SK-N-SH (cell line): ENCODE data around the gene MAP1B. TPM values are rescaled to one million over a fixed set of nuclear protein-coding genes. Genes with fewer than 3 reads are reported as not detected.

Experiments used
- CTCF ChIA-PET: fragments of 300-600, 350-600 bp; formaldehyde crosslinking; extraction: SDS; loops from one replicate; lab custom pipeline; 2021; lab: Yijun Ruan, JAX
- POLR2A ChIA-PET: fragments of 350-600 bp; sonication (Branson Sonifier 250); formaldehyde crosslinking; extraction: SDS; loops from one replicate; lab custom pipeline; 2020; ENCODE audit warnings: antibody characterized with exemption, inconsistent platforms; lab: Yijun Ruan, JAX
- DNase-seq: peaks from one replicate; pipeline ENCODE4 v3.0.0; 2012
- H2AFZ ChIP-seq: fragments of 200-600 bp; sonication (generic); 2 replicates; pipeline ENCODE4 v1.8.1; 2016; ENCODE audit warnings: antibody characterized with exemption, mild to moderate bottlenecking, low read depth
- H3F3A ChIP-seq: fragments of 200-600 bp; sonication (generic); replicated peaks from 2 replicates; pipeline ENCODE3; 2016; ENCODE audit warnings: antibody characterized with exemption, mild to moderate bottlenecking; ENCODE audit not compliant: insufficient read depth
- H3K27ac ChIP-seq, 2 experiments: fragments of 200-500 bp in 1 of 2; fragments of 200-600 bp in 1 of 2; sonication (Bioruptor generic) in 1 of 2; sonication (generic), shearing (Covaris generic) in 1 of 2; 2 replicates each; pipeline versions ENCODE4 v1.5.1 to v1.6.1; 2014 to 2016; ENCODE audit warnings: low read depth in 2 of 2, inconsistent platforms in 1 of 2, low read length in 1 of 2, mild to moderate bottlenecking in 1 of 2, mixed read lengths in 1 of 2
- H3K27me3 ChIP-seq: fragments of 200-600 bp; sonication (generic), shearing (Covaris generic); 2 replicates; pipeline ENCODE4 v1.6.1; 2016; ENCODE audit warnings: mixed run types; ENCODE audit not compliant: insufficient read depth
- H3K36me3 ChIP-seq, 2 experiments: fragments of 200-500 bp in 1 of 2; fragments of 200-600 bp in 1 of 2; sonication (Bioruptor generic) in 1 of 2; sonication (generic) in 1 of 2; replicated peaks in 1 of 2; 2 replicates each; pipeline versions ENCODE3 to v1.5.1; 2014 to 2016; ENCODE audit warnings: low read length in 1 of 2, mild to moderate bottlenecking in 1 of 2; ENCODE audit not compliant: insufficient read depth in 2 of 2, control insufficient read depth in 1 of 2
- H3K4me1 ChIP-seq, 2 experiments: fragments of 200-500 bp in 1 of 2; fragments of 200-600 bp in 1 of 2; sonication (Bioruptor generic) in 1 of 2; sonication (generic), shearing (Covaris generic) in 1 of 2; 2 replicates each; pipeline versions ENCODE4 v1.5.1 to v1.6.1; 2014 to 2016; ENCODE audit warnings: low read depth in 1 of 2, low read length in 1 of 2, mixed run types in 1 of 2; ENCODE audit not compliant: insufficient read depth in 2 of 2, control insufficient read depth in 1 of 2
- H3K4me2 ChIP-seq: fragments of 200-600 bp; sonication (generic), shearing (Covaris generic); 2 replicates; pipeline ENCODE4 v1.6.1; 2017; ENCODE audit warnings: mixed run types
- H3K4me3 ChIP-seq, 2 experiments: fragments of 200-500 bp in 1 of 2; fragments of 200-600 bp in 1 of 2; sonication (Bioruptor generic) in 1 of 2; sonication (generic), shearing (Covaris generic) in 1 of 2; 2 replicates each; pipeline versions ENCODE4 v1.5.1 to v1.8.1; 2014 to 2016; ENCODE audit warnings: low read depth in 2 of 2, inconsistent platforms in 1 of 2, low read length in 1 of 2, mild to moderate bottlenecking in 1 of 2, mixed read lengths in 1 of 2, moderate library complexity in 1 of 2
- H3K79me2 ChIP-seq: fragments of 200-600 bp; sonication (generic); 2 replicates; pipeline ENCODE4 v1.8.1; 2017; ENCODE audit warnings: mild to moderate bottlenecking; ENCODE audit not compliant: insufficient read depth
- H3K9ac ChIP-seq: fragments of 200-600 bp; sonication (generic); 2 replicates; pipeline ENCODE4 v1.6.1; 2017; ENCODE audit warnings: mixed run types
- H3K9me2 ChIP-seq: fragments of 200-600 bp; sonication (generic); 2 replicates; pipeline ENCODE4 v1.6.1; 2017; ENCODE audit warnings: mixed run types
- H3K9me3 ChIP-seq: fragments of 200-600 bp; sonication (generic); 2 replicates; pipeline ENCODE4 v1.6.1; 2017; ENCODE audit warnings: mixed run types, mild to moderate bottlenecking, moderate library complexity
- H4K20me1 ChIP-seq: fragments of 200-600 bp; sonication (generic); 2 replicates; pipeline ENCODE4 v1.6.1; 2017; ENCODE audit warnings: mild to moderate bottlenecking, mixed run types; ENCODE audit not compliant: insufficient read depth
- FOXJ3 ChIP-seq: sonication (generic); formaldehyde crosslinking; IDR thresholded peaks from 2 replicates; pipeline ENCODE4 v1.5.1; 2020; ENCODE audit warnings: mild to moderate bottlenecking, missing genetic modification reagents
- FOXM1 ChIP-seq: IDR thresholded peaks from 2 replicates; pipeline ENCODE4 v1.4.0; 2012; ENCODE audit warnings: low read depth, mild to moderate bottlenecking
- NRF1 ChIP-seq: IDR thresholded peaks from 2 replicates; pipeline ENCODE4 v1.6.1; 2012; ENCODE audit warnings: low read depth, mild to moderate bottlenecking, low read length
- POLR2AphosphoS5 ChIP-seq: IDR thresholded peaks from 2 replicates; pipeline ENCODE4 v1.6.1; 2012; ENCODE audit warnings: low read depth, low read length
- RAD21 ChIP-seq: IDR thresholded peaks from 2 replicates; pipeline ENCODE4 v1.6.1; 2012; ENCODE audit warnings: mild to moderate bottlenecking, low read length
- RXRA ChIP-seq: IDR thresholded peaks from 2 replicates; pipeline ENCODE4 v1.4.0; 2012; ENCODE audit warnings: low read depth, mild to moderate bottlenecking, borderline replicate concordance
- TAF1 ChIP-seq: IDR thresholded peaks from 2 replicates; pipeline ENCODE4 v1.6.1; 2012; ENCODE audit warnings: low read depth, mild to moderate bottlenecking, low read length, moderate library complexity, borderline replicate concordance
- TCF12 ChIP-seq: IDR thresholded peaks from 2 replicates; pipeline ENCODE4 v1.4.0; 2012
- YY1 ChIP-seq: IDR thresholded peaks from 2 replicates; pipeline ENCODE4 v1.4.0; 2012; ENCODE audit warnings: low read depth, mild to moderate bottlenecking
- WGBS: methylation state at CpG from one replicate; pipeline ENCODE4 v1.1.6; 2017; ENCODE audit warnings: low lambda C conversion rate; 5-methylcytosine and 5-hydroxymethylcytosine counted together
- polyA plus RNA-seq, 3 experiments: library from polyadenylated mRNA; depleted of rRNA; stranded (reverse); fragments of >200 nt; gene quantifications; 2 replicates each; pipeline ENCODE4 v1.2.3, GENCODE V29; 2012
- TF ChIP-seq, protein P1 (sequence below): IDR thresholded peaks from 2 replicates; pipeline ENCODE4 v1.4.0; 2012; ENCODE audit warnings: low read depth, borderline replicate concordance
- TF ChIP-seq, protein P2 (sequence below): IDR thresholded peaks from 2 replicates; pipeline ENCODE4 v1.4.0; 2012; ENCODE audit warnings: low read depth
- TF ChIP-seq, protein P3 (sequence below): fragments of 150-350 bp; IDR thresholded peaks from 2 replicates; pipeline ENCODE4 v1.6.1; 2016; ENCODE audit warnings: mild to moderate bottlenecking, low read depth, low read length
- TF ChIP-seq, protein P4 (sequence below): fragments of 200-600 bp; sonication (generic); IDR thresholded peaks from 2 replicates; pipeline ENCODE4 v1.6.1; 2017; ENCODE audit warnings: antibody characterized with exemption, mild to moderate bottlenecking, moderate library complexity
- TF ChIP-seq, protein P5 (sequence below): IDR thresholded peaks from 2 replicates; pipeline ENCODE4; 2012
- TF ChIP-seq, protein P6 (sequence below): IDR thresholded peaks from 2 replicates; pipeline ENCODE4 v1.6.1; 2012; ENCODE audit warnings: mild to moderate bottlenecking, low read depth, low read length, moderate library complexity

Gene MAP1B
- polyA plus RNA-seq, 1 of the 3 experiments (the other 2 are of a cell fraction): 47.5 TPM

DNA sequence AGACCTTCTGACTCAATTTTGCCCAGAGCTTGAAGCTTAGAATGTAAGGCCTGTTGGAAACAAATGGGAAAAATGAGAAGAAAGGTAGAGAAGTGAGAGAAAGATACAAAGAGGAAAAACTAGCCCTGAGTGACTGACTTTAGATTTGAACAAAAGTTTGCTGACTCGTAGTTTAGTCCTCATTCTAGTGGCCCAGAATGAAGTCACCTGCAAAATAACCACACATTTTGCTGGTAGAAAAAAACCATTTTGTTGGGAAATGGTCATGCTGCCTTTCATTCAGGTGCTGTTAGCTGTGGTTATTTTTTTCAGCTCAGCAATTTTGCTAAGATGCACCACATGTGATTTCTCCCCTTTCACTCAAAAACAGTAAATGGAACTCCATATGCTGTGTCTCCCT lies 113.8 kb downstream of the MAP1B start (continued):
- no peak for TF ChIP-seq YY1
- TF ChIP-seq, protein P1, sequence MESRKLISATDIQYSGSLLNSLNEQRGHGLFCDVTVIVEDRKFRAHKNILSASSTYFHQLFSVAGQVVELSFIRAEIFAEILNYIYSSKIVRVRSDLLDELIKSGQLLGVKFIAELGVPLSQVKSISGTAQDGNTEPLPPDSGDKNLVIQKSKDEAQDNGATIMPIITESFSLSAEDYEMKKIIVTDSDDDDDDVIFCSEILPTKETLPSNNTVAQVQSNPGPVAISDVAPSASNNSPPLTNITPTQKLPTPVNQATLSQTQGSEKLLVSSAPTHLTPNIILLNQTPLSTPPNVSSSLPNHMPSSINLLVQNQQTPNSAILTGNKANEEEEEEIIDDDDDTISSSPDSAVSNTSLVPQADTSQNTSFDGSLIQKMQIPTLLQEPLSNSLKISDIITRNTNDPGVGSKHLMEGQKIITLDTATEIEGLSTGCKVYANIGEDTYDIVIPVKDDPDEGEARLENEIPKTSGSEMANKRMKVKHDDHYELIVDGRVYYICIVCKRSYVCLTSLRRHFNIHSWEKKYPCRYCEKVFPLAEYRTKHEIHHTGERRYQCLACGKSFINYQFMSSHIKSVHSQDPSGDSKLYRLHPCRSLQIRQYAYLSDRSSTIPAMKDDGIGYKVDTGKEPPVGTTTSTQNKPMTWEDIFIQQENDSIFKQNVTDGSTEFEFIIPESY: no peak

DNA sequence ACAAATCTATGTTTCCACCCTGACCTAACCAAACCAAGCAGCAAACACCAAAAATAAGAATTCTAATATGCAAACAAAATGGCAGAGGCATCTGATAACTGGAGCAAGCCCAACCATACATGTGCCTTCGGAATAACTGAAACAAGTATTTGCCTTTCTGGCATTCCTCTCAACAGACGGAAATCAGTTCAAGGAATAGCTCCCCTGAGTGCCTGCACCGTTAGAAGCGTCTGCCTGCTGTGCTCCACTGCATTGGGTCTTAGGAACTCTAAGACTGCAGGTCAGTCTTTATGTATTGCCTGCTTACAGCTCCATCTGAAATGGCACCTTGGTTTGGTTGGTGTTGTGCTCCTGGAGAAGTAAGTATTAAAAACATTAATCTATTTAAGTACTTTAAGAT lies 114.3 kb downstream of the MAP1B start:
- Histone ChIP-seq H3K27ac (no peak overlapping the region), H3K36me3 (peaks cover 55 to 67% of the 10 kb centered on the region in 2 experiments), H3K4me3 (no peak overlapping the region), H3K4me1 (peaks cover 3 to 10% of the 10 kb centered on the region in 2 experiments; a peak in 3 of 4 replicates), H3K79me2 (no peaks in the 10 kb centered on the region), H4K20me1 (no peaks in the 10 kb centered on the region), H3F3A (peaks cover 5% of the 10 kb centered on the region), H2AFZ (no peak overlapping the region), H3K9me2 (no peaks in the 10 kb centered on the region), H3K9ac (no peak overlapping the region), H3K4me2 (no peak overlapping the region), H3K27me3 (no peaks in the 10 kb centered on the region), H3K9me3 (no peaks in the 10 kb centered on the region)
- CTCF ChIA-PET: interaction anchor here (0.7 to 1.5 kb wide), 2 partner anchors 33 to 93 kb away, joined by 3 read pairs; no protein-coding TSS in a partner anchor
- DNase-seq: no peak
- POLR2A ChIA-PET: no interaction called here
- no peak for TF ChIP-seq FOXJ3 (CRISPR knock-in tag)
- no peak for TF ChIP-seq RXRA
- TF ChIP-seq NRF1: no peak
- TF ChIP-seq, protein P2, sequence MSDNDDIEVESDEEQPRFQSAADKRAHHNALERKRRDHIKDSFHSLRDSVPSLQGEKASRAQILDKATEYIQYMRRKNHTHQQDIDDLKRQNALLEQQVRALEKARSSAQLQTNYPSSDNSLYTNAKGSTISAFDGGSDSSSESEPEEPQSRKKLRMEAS: no peak
- TF ChIP-seq, protein P3, sequence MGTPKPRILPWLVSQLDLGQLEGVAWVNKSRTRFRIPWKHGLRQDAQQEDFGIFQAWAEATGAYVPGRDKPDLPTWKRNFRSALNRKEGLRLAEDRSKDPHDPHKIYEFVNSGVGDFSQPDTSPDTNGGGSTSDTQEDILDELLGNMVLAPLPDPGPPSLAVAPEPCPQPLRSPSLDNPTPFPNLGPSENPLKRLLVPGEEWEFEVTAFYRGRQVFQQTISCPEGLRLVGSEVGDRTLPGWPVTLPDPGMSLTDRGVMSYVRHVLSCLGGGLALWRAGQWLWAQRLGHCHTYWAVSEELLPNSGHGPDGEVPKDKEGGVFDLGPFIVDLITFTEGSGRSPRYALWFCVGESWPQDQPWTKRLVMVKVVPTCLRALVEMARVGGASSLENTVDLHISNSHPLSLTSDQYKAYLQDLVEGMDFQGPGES: no peak
- no peak for TF ChIP-seq FOXM1
- 94% methylated on average over 4 of the region's 4 CpGs for WGBS

DNA sequence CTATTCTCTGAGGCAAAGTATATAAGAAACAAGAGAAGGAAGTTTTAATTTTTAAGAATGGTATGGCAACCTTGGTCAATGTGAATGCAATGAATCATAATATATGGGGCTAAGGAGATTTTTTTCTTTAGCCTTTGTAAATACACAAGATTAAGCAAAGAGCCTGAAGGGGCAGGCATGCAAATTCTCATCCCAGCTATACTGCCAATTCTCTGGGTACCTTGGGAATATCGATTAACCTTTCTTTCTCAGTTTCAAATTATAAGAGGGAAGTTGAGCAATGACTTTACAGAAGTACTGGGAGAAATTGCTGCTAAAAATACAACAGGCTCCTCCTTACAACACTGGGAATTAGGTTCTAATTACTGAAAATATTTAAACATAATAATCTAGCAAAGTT lies 115.2 kb downstream of the MAP1B start:
- H3F3A ChIP-seq: peaks cover 5% of the 10 kb centered on the region
- no peak for DNase-seq
- no peaks in the 10 kb centered on the region for H3K9me2 ChIP-seq
- H3K9ac ChIP-seq: no peak overlapping the region
- no peaks in the 10 kb centered on the region for H3K9me3 ChIP-seq
- H3K27me3 ChIP-seq: no peaks in the 10 kb centered on the region
- ChIA-PET CTCF (interaction anchor here (1.3 to 2.0 kb wide), 2 partner anchors 9 to 23 kb away, joined by 3 to 7 read pairs; no protein-coding TSS in a partner anchor), POLR2A (interaction anchor here (0.9 kb wide), 1 partner anchor 8 kb away, joined by 3 read pairs; no protein-coding TSS in a partner anchor)
- peaks cover 3 to 10% of the 10 kb centered on the region in 2 experiments; a peak in 3 of 4 replicates for H3K4me1 ChIP-seq
- no peak overlapping the region for H3K27ac ChIP-seq
- no peaks in the 10 kb centered on the region for H4K20me1 ChIP-seq
- no peak overlapping the region for H2AFZ ChIP-seq
- H3K36me3 ChIP-seq: peaks cover 64 to 67% of the 10 kb centered on the region in 2 experiments
- H3K4me3 ChIP-seq: no peak overlapping the region
- WGBS: 100% methylated on average over 1 of the region's 1 CpG
- no peak overlapping the region for H3K4me2 ChIP-seq
- H3K79me2 ChIP-seq: no peaks in the 10 kb centered on the region
- TF ChIP-seq RAD21: no peak
- TF ChIP-seq FOXJ3 (CRISPR knock-in tag): no peak
- TF ChIP-seq NRF1: no peak
- TF ChIP-seq, protein P4, sequence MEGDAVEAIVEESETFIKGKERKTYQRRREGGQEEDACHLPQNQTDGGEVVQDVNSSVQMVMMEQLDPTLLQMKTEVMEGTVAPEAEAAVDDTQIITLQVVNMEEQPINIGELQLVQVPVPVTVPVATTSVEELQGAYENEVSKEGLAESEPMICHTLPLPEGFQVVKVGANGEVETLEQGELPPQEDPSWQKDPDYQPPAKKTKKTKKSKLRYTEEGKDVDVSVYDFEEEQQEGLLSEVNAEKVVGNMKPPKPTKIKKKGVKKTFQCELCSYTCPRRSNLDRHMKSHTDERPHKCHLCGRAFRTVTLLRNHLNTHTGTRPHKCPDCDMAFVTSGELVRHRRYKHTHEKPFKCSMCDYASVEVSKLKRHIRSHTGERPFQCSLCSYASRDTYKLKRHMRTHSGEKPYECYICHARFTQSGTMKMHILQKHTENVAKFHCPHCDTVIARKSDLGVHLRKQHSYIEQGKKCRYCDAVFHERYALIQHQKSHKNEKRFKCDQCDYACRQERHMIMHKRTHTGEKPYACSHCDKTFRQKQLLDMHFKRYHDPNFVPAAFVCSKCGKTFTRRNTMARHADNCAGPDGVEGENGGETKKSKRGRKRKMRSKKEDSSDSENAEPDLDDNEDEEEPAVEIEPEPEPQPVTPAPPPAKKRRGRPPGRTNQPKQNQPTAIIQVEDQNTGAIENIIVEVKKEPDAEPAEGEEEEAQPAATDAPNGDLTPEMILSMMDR: no peak
- TF ChIP-seq TCF12: no peak
- TF ChIP-seq, protein P5, sequence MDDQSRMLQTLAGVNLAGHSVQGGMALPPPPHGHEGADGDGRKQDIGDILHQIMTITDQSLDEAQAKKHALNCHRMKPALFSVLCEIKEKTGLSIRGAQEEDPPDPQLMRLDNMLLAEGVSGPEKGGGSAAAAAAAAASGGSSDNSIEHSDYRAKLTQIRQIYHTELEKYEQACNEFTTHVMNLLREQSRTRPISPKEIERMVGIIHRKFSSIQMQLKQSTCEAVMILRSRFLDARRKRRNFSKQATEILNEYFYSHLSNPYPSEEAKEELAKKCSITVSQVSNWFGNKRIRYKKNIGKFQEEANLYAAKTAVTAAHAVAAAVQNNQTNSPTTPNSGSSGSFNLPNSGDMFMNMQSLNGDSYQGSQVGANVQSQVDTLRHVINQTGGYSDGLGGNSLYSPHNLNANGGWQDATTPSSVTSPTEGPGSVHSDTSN: no peak
- TF ChIP-seq, protein P6, sequence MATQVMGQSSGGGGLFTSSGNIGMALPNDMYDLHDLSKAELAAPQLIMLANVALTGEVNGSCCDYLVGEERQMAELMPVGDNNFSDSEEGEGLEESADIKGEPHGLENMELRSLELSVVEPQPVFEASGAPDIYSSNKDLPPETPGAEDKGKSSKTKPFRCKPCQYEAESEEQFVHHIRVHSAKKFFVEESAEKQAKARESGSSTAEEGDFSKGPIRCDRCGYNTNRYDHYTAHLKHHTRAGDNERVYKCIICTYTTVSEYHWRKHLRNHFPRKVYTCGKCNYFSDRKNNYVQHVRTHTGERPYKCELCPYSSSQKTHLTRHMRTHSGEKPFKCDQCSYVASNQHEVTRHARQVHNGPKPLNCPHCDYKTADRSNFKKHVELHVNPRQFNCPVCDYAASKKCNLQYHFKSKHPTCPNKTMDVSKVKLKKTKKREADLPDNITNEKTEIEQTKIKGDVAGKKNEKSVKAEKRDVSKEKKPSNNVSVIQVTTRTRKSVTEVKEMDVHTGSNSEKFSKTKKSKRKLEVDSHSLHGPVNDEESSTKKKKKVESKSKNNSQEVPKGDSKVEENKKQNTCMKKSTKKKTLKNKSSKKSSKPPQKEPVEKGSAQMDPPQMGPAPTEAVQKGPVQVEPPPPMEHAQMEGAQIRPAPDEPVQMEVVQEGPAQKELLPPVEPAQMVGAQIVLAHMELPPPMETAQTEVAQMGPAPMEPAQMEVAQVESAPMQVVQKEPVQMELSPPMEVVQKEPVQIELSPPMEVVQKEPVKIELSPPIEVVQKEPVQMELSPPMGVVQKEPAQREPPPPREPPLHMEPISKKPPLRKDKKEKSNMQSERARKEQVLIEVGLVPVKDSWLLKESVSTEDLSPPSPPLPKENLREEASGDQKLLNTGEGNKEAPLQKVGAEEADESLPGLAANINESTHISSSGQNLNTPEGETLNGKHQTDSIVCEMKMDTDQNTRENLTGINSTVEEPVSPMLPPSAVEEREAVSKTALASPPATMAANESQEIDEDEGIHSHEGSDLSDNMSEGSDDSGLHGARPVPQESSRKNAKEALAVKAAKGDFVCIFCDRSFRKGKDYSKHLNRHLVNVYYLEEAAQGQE: no peak
- no peak for TF ChIP-seq TAF1
- no peak for TF ChIP-seq POLR2AphosphoS5
